Stimulated activated CD4-positive, alpha-beta T cell treated with anti-CD3 and anti-CD28 coated beads, Interleukin-12 subunit alpha, Interleukin-12 subunit beta, amount 100 ng/mL, for 4 hours (primary cell): ENCODE measurements around the gene FMO5.
"Not testable (repeated sequence)": the region's sequence is repeated elsewhere in the genome, so short reads cannot be mapped to it uniquely, and the experiment has no call there.

ENCODE experiments used
- DNase-seq: peaks from one replicate; pipeline ENCODE4 v3.0.0-alpha.2; 2020

Gene FMO5

GRCh38 chr1:147238925-147239820 lies 14.0 kb upstream of the FMO5 start:
- no peak for DNase-seq

- no peak for DNase-seq
Observed at GRCh38 chr1:147238053-147238902, 13.1 kb upstream of the FMO5 start.

GRCh38 chr1:147236959-147237791 lies 12.0 kb upstream of the FMO5 start:
- no peak for DNase-seq

GRCh38 chr1:147236448-147236847 lies 11.3 kb upstream of the FMO5 start:
- DNase-seq: no peak

GRCh38 chr1:147235822-147236221 lies 10.7 kb upstream of the FMO5 start:
- DNase-seq: no peak

GRCh38 chr1:147233903-147234302 lies 8.8 kb upstream of the FMO5 start:
- DNase-seq: not testable (repeated sequence)

- DNase-seq: not testable (repeated sequence)
Observed at GRCh38 chr1:147231032-147231431, 5.9 kb upstream of the FMO5 start.

GRCh38 chr1:147223740-147224615 lies 1.2 kb downstream of the FMO5 start:
- no peak for DNase-seq

GRCh38 chr1:147218606-147219005 lies 6.5 kb downstream of the FMO5 start:
- DNase-seq: no peak

- no peak for DNase-seq
Observed at GRCh38 chr1:147217141-147217540, 8.0 kb downstream of the FMO5 start.

- DNase-seq: no peak
Observed at GRCh38 chr1:147216124-147216523, 9.0 kb downstream of the FMO5 start.

- DNase-seq: no peak
Observed at GRCh38 chr1:147215540-147215916, 9.6 kb downstream of the FMO5 start.

- no peak for DNase-seq
Observed at GRCh38 chr1:147214842-147215539, 10.1 kb downstream of the FMO5 start.

GRCh38 chr1:147214325-147214724 lies 10.8 kb downstream of the FMO5 start:
- DNase-seq: no peak

GRCh38 chr1:147213271-147213670 lies 11.9 kb downstream of the FMO5 start:
- DNase-seq: no peak

GRCh38 chr1:147211577-147211976 lies 13.6 kb downstream of the FMO5 start:
- DNase-seq: no peak

- DNase-seq: no peak
Observed at GRCh38 chr1:147210987-147211386, 14.2 kb downstream of the FMO5 start.

GRCh38 chr1:147209825-147210821 lies 15.0 kb downstream of the FMO5 start:
- no peak for DNase-seq

- DNase-seq: no peak
Observed at GRCh38 chr1:147208619-147209018, 16.5 kb downstream of the FMO5 start.

- DNase-seq: no peak
Observed at GRCh38 chr1:147207192-147207591, 17.9 kb downstream of the FMO5 start.
